Fibroblast of lung (primary cell): ENCODE results near the gene ADGRD1.

Experiments used
- EZH2 ChIP-seq: IDR thresholded peaks from 2 replicates; pipeline ENCODE4 v1.5.1; 2012; ENCODE audit warnings: low read length, control low read depth, mild to moderate bottlenecking; ENCODE audit errors: missing control alignments
- TF ChIP-seq, protein P1 (sequence below), 2 donors: IDR thresholded peaks in 1 of 2; conservative IDR thresholded peaks in 1 of 2; 1 replicate in 1 of 2; 2 replicates in 1 of 2; pipeline ENCODE4 v1.5.1; 2011 to 2012; ENCODE audit warnings: low read length in 2 of 2, control low read depth in 1 of 2, inconsistent platforms in 1 of 2, low read depth in 1 of 2, mild to moderate bottlenecking in 1 of 2

DNA sequence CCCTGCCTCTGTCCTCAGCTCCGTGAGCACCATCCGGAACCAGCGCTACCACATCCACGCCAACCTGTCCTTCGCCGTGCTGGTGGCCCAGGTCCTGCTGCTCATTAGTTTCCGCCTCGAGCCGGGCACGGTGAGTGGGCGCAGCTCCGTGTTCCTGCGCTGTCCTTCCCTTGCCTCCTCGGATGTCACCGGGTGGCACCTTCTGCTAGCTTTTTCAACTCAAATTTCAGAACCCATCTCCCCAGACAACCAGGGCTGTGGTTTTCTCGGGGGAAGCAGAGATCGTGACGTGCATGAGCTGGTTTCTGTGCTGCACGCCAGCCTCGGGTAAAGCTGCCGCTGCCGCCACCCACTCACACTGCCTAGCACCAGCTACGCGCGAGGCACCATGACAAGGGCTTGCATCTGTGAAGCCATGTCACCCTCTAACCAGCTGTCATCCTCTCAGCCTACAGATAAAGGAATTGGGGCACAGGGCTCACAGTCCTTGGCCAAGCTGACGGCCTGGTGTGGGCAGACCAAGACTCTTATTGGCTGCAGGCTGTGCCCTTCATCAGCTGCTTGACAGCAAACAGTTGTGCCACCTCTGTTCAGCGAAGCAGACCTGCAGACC lies 152.1 kb downstream of the ADGRD1 start:
- TF ChIP-seq, protein P1, sequence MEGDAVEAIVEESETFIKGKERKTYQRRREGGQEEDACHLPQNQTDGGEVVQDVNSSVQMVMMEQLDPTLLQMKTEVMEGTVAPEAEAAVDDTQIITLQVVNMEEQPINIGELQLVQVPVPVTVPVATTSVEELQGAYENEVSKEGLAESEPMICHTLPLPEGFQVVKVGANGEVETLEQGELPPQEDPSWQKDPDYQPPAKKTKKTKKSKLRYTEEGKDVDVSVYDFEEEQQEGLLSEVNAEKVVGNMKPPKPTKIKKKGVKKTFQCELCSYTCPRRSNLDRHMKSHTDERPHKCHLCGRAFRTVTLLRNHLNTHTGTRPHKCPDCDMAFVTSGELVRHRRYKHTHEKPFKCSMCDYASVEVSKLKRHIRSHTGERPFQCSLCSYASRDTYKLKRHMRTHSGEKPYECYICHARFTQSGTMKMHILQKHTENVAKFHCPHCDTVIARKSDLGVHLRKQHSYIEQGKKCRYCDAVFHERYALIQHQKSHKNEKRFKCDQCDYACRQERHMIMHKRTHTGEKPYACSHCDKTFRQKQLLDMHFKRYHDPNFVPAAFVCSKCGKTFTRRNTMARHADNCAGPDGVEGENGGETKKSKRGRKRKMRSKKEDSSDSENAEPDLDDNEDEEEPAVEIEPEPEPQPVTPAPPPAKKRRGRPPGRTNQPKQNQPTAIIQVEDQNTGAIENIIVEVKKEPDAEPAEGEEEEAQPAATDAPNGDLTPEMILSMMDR (conservative IDR thresholded peaks at IDR 0.05 in 1 of 2, IDR thresholded peaks at IDR 0.05 in 1 of 2; ENCODE audit: low read depth in 1 of 2, low read length in 2 of 2): no peak
- no peak for TF ChIP-seq EZH2
